HUES48 (cell line): ENCODE data around the gene MTMR4.

Source experiments
- H3K27ac ChIP-seq: one replicate; pipeline ENCODE4 v1.7.0; 2013; ENCODE audit warnings: low read depth, low read length, inconsistent platforms
- H3K27me3 ChIP-seq: 2 replicates; pipeline ENCODE4 v1.6.1; 2013; ENCODE audit warnings: mild to moderate bottlenecking, low read length; ENCODE audit not compliant: control insufficient read depth, insufficient read depth
- H3K36me3 ChIP-seq: 2 replicates; pipeline ENCODE4 v1.6.1; 2013; ENCODE audit warnings: low read length; ENCODE audit not compliant: control insufficient read depth, insufficient read depth
- H3K4me1 ChIP-seq: 2 replicates; pipeline ENCODE4 v1.6.1; 2013; ENCODE audit warnings: mild to moderate bottlenecking, low read length; ENCODE audit not compliant: control insufficient read depth, insufficient read depth
- H3K4me3 ChIP-seq: 2 replicates; pipeline ENCODE4 v1.5.1; 2013; ENCODE audit warnings: mild to moderate bottlenecking, low read depth, low read length
- H3K9ac ChIP-seq: 2 replicates; pipeline ENCODE4 v1.6.1; 2013; ENCODE audit warnings: mild to moderate bottlenecking, low read depth, low read length, moderate library complexity
- H3K9me3 ChIP-seq: 2 replicates; pipeline ENCODE4 v1.6.1; 2013; ENCODE audit warnings: low read length; ENCODE audit not compliant: control insufficient read depth, insufficient read depth

Gene MTMR4

DNA sequence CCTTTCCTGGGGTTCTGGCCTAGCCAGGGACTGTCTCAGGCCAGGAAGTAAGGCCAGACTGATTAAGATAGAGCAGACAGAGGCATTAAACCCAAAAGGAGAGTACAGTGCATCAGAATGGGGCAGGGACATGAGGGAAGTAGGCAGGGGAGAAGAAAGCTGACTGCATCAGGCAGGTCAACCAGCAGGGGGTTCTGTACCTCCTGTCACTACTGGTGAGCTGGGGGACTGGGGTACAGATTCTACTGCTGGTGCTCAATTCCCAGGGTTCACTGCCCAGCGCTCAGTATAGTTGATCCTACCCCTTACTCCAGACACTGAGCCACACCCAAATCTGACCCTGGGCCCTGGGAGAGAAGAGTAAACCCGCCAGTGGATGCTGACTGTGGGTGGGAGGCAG, 12.9 kb upstream of the MTMR4 start:
- Histone ChIP-seq H3K27me3 (peaks cover under 1% of the 10 kb centered on the region; the same call in 1 of the 2 replicates), H3K9ac (no peak overlapping the region), H3K4me1 (peaks cover 8% of the 10 kb centered on the region; the same call in 1 of the 2 replicates), H3K27ac (no peak overlapping the region), H3K36me3 (no peaks in the 10 kb centered on the region), H3K9me3 (no peaks in the 10 kb centered on the region), H3K4me3 (no peak overlapping the region)

DNA sequence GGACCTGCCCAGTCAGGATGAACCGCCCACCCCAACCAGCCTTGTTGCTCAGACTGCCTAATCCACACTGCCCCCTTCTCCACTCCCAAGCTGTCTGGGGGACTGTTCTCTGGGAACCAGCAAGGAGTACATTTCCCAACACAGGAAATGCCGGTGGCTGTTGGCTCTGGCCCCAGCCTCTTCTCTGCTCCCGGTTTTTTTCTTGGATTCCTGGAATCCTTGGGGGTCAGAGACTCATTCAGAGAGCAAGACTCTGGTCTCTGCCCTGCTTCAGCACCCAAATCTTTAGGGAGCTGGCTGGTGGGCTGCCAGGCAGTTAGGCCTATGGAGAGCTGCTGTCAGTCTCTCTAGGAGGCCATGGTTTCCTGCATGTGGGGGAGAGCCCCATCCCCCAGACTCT, 10.8 kb upstream of the MTMR4 start:
- no peaks in the 10 kb centered on the region for H3K27me3 ChIP-seq
- H3K36me3 ChIP-seq: no peaks in the 10 kb centered on the region
- H3K9me3 ChIP-seq: no peaks in the 10 kb centered on the region
- no peak overlapping the region for H3K27ac ChIP-seq
- peaks cover 8% of the 10 kb centered on the region; the same call in 1 of the 2 replicates for H3K4me1 ChIP-seq
- H3K4me3 ChIP-seq: no peak overlapping the region
- no peak overlapping the region for H3K9ac ChIP-seq

DNA sequence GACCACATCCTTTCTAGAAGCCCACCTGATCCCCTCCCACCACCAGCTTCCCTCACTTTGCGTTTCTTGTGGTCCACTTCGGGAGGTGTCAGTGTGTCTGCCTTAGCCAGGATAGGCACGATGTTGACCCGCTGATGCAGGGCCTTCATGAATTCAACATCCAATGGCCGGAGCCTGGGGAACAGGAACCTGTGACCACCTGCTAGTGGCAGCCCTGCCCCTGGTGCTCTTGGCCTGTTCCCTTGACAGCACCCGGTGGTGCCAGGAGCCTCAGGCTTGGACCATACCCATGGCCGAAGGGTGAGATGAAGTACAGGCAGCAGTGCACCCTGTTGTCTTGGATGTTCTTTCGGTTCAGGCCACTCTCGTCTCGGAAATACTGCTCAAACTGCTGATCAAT, 7.2 kb upstream of the MTMR4 start:
- H3K36me3 ChIP-seq: no peaks in the 10 kb centered on the region
- H3K27ac ChIP-seq: no peak overlapping the region
- H3K4me3 ChIP-seq: no peak overlapping the region
- no peak overlapping the region for H3K9ac ChIP-seq
- no peaks in the 10 kb centered on the region for H3K9me3 ChIP-seq
- peaks cover 18% of the 10 kb centered on the region for H3K4me1 ChIP-seq
- H3K27me3 ChIP-seq: no peaks in the 10 kb centered on the region

DNA sequence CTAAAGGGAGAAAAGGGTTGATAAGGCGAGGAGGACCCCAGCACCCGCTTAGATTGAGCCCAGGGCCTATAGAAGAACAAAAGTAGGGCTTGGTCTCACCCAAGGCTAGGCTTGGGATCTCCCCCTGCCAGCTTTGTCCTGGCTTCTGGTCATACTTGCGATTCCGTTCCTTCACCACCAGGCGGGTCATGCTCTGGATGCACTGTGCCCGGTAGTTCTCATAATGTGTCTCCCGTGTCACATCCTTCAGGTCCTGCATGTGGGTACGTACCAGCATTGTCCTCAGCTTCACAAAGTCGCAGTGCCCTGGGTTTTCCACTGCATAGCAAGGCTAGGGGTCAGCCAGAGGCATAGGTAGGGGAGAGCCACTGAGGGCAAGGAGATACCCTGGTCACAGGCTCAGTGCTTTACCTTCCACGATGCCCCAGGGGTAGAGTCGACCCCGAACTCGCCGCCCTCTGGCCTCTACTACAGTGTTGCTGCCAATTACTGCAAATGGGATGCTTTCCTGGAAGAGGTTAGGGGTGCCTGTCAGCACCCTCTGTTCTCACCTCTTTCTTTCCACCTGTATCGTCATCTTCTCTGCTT, 6.5 kb upstream of the MTMR4 start:
- no peak overlapping the region for H3K27ac ChIP-seq

DNA sequence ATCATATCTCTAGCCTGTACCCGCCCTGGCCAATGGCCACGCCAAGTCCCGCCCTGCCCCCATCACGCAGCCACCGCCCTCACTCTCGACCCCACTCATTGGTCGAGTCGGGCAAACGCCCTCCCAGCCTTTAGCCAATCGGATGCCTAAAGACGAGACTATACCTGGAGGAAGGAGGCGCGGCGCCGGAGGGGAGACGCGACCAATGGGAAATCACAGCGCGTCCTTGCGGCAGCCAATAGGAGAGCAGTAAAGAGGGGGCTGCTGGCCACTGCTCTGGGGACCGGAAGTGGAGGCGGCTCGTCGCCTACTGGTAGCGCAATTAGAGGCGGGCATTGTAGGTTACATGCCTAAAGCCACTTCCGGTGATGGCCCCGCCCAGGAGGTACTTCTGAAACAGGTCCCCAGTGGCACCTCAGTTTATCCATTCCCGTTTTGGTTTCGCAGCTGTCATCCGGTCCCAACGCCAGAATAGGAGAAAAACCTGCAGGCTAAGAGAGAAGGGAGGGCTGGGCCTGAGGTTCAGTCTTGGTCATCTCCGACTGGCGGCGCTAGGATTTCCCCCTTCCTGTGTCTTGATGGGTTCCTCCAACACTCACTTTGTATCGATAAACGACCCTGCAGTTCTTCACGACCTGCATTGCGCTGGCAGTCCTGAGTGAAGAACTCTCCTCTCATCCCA, 3.6 kb upstream of the MTMR4 start:
- H3K4me3 ChIP-seq: peak overlapping the region; percentile 88
- H3K9me3 ChIP-seq: no peaks in the 10 kb centered on the region
- no peaks in the 10 kb centered on the region; the same call in 1 of the 2 replicates for H3K36me3 ChIP-seq
- H3K27ac ChIP-seq: peak overlapping the region; percentile 89
- peaks cover 21% of the 10 kb centered on the region for H3K4me1 ChIP-seq
- H3K9ac ChIP-seq: peak overlapping the region; percentile 59
- no peaks in the 10 kb centered on the region for H3K27me3 ChIP-seq

More for the DNA sequence above, 6.5 kb upstream of the MTMR4 start:
- Histone ChIP-seq H3K9ac (no peak overlapping the region), H3K4me1 (peaks cover 18% of the 10 kb centered on the region), H3K9me3 (no peaks in the 10 kb centered on the region), H3K36me3 (no peaks in the 10 kb centered on the region), H3K27me3 (no peaks in the 10 kb centered on the region), H3K4me3 (no peak overlapping the region)

DNA sequence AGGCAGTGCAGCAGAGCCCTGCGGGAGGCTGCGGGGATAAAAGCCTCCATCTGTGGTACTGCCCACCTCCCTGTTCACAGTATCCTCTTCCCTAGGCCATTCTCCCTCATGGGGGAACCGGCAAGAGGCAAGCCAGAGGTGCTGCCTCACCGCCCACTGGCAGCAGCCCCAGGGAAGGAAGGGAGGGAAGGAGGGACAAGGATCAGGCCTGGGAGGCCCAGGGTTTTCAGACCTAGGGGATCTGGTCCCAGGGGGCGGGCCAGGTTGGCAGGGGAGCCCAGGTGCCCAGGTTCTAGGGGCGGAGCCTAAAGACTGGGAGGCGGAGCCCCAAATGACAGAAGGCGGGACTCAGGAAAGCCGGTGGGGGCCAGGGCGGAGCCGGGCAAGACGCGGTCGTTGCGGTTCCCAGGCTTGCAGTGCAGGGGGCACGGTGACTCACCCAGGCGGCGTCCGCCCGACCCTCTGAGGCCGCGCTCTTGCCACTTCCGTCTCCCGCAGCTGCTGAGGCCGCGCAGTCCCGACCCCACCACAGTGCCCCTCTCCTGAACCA, 3.0 kb upstream of the MTMR4 start:
- Histone ChIP-seq H3K27me3 (no peaks in the 10 kb centered on the region), H3K27ac (peak overlapping the region; percentile 81), H3K9ac (peak overlapping the region; percentile 63), H3K4me3 (peak overlapping the region; percentile 85), H3K9me3 (no peaks in the 10 kb centered on the region), H3K4me1 (peaks cover 21% of the 10 kb centered on the region), H3K36me3 (peaks cover 2% of the 10 kb centered on the region; the same call in 1 of the 2 replicates)

DNA sequence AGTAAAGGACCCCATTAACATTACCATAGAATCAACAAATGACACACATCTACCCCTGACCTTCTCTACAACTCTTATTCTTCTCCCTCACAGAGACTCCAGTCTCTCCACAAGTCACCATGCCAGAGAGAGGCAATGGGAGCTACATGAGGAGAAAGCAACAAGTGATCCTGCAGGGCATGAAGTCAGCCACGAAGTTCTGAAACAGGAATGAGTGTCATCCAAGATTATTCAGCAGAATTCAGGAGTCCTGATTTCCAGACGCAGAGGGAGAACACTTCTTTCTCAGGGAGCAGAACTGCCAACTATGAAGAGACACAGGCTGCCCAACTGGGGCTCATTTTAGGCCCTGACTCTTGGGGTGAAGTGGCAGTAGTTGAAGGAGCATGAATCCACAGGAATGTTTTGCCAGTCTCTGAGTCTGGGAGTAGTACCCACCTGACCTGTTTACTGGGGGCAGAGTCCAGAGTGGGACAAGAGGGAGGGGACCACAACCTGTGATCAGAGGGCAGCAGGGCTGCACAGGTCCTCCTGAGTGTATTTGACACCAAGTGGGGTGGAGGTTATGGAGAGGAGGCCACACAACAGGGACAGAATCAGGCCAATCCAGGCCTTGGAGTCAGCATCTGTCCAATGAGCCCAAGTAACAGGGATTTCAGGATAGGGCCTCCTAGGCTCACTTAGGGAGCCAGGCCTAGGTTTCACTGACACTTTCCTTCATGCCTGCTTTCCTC, 2.4 kb upstream of the MTMR4 start:
- Histone ChIP-seq H3K36me3 (peaks cover 8% of the 10 kb centered on the region), H3K4me1 (peaks cover 21% of the 10 kb centered on the region), H3K4me3 (peak overlapping the region; percentile 85), H3K9ac (peak overlapping the region; percentile 63), H3K27ac (peak overlapping the region; percentile 81), H3K27me3 (no peaks in the 10 kb centered on the region), H3K9me3 (no peaks in the 10 kb centered on the region)

DNA sequence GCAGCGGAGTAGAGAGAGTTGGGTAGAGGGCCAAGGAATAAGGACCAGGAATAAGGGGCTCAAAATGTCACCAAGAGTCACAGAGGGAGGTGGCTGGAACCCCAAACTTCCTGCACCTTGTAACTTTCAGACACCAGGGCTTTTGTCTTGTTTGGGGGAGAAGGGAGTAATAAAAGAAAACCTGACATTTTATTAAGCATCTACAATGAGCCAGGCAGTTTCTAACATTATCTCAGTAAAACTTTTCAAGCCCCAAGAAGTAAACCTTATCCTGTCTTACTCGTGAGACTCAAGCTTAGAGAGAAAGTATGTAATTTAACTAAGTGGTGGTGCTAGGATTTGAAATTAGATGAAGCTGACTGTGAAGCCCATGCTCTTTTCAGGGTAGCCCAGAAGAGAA, 848 bp upstream of the MTMR4 start:
- H3K4me1 ChIP-seq: peaks cover 21% of the 10 kb centered on the region

DNA sequence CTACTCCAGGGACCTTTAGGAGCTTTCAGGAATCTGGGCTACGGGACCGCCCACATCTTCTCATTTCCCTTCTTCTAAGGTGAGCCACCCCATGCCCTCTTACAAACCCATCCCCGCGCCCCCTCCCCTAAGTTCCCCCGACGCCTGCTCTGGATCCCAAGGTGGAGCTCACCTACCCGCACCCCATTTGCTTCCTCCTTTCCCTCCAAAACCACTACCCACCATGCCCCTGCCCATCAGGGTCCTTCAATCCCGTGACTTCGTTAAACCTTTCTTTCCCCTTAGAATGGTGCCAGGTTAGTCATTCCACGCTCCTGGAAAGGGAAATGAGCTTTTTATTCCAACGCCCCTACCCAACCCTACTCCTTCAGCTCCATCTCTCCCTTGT, 326 bp upstream of the MTMR4 start:
- Histone ChIP-seq H3K9ac (no peak overlapping the region; the same call in 1 of the 2 replicates), H3K27ac (peak overlapping the region; percentile 57), H3K4me3 (peak overlapping the region; percentile 91), H3K36me3 (peaks cover 29% of the 10 kb centered on the region), H3K4me1 (peaks cover 21% of the 10 kb centered on the region), H3K27me3 (no peaks in the 10 kb centered on the region), H3K9me3 (no peaks in the 10 kb centered on the region)

More for the DNA sequence above, 848 bp upstream of the MTMR4 start:
- Histone ChIP-seq H3K27ac (peak overlapping the region; percentile 57), H3K4me3 (peak overlapping the region; percentile 91), H3K27me3 (no peaks in the 10 kb centered on the region), H3K9me3 (no peaks in the 10 kb centered on the region), H3K36me3 (peaks cover 24% of the 10 kb centered on the region), H3K9ac (no peak overlapping the region)

DNA sequence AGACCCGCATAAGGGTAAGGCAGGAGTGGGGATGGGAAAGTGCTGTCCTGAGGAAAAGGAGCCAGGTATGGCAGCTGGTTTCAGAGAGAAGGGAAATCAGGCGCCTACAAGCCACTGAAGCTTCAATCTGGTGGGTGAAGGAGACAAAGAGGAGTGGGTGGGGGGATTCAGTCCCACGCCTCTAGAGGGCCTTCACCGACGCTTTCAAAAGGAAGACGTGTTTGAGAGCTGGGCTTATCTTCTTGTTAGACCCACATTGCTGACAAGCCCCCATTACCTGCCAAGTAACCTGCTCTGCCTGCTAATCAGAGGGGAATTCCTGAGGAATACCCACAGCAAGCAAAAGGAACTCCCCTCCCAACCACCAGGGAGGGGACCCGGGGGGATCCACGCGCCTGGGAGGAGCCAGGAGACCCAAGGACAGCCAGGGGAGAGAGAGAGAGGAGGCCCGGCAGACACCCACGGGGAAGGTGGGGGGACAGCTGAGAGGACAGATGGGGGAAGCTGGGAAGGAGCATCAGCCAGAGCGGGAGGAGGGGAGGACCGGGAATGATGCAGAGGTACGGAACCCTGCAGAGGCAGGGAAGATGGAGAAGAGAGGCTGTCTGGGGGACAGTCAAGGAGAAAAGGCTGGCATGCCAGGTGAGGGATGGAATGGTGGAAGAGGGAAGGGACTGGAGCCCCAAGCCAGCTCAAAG, 1.0 kb downstream of the MTMR4 start:
- Histone ChIP-seq H3K9ac (peak overlapping the region; percentile 86), H3K27me3 (no peaks in the 10 kb centered on the region), H3K4me3 (peak overlapping the region; percentile 91), H3K4me1 (peaks cover 16% of the 10 kb centered on the region), H3K36me3 (peaks cover 42% of the 10 kb centered on the region), H3K27ac (peak overlapping the region; percentile 88), H3K9me3 (no peaks in the 10 kb centered on the region)
